Measurements from ENCODE around the gene AKT3. TPM values are rescaled to one million over a fixed set of nuclear protein-coding genes. Genes with fewer than 3 reads are reported as not detected.

AKT3 gene
- total RNA-seq, 1 experiment from 2014 or later, result 18.7 TPM

GRCh38 chr1:243493156-243494129 lies 356.6 kb downstream of the AKT3 start:
- H3K4me3 ChIP-seq (ENCODE audit: low read length), result no peak overlapping the region
- peaks cover 31% of the 10 kb centered on the region; the same call in 1 of the 2 replicates for H3K36me3 ChIP-seq (ENCODE audit: low read depth, low read length)
- no peaks in the 10 kb centered on the region for H4K20me1 ChIP-seq (ENCODE audit: low read length)
- H3K27ac ChIP-seq (ENCODE audit: low read length), result no peak overlapping the region
- TF ChIP-seq CTCF (conservative IDR thresholded peaks at IDR 0.05; ENCODE audit: low read depth, low read length), result no peak
- TF ChIP-seq EZH2 (IDR thresholded peaks at IDR 0.05; ENCODE audit: low read length, unreplicated experiment), result no peak
- intact Hi-C loops (cut with micrococcal nuclease), result no loop called here
- peaks cover 8% of the 10 kb centered on the region for H3K4me1 ChIP-seq (ENCODE audit: insufficient read depth, low read length)
- CTCF ChIA-PET, result no interaction called here
- H3F3A ChIP-seq (ENCODE audit: low read length, unreplicated experiment), result no peaks in the 10 kb centered on the region
- no peak overlapping the region for H3K9ac ChIP-seq (ENCODE audit: low read length)
- H3K27me3 ChIP-seq (ENCODE audit: low read length), result no peaks in the 10 kb centered on the region
- no peaks in the 10 kb centered on the region for H3K9me2 ChIP-seq (replicated peaks; ENCODE audit: low read length)
- ATAC-seq (no peak), DNase-seq (no peak)
- BruUV-seq (replicated peaks), result no TSS peak
- H2AFZ ChIP-seq (ENCODE audit: low read length), result no peak overlapping the region
- H3K79me2 ChIP-seq (ENCODE audit: low read length), result peaks cover 75% of the 10 kb centered on the region
- no peak overlapping the region for H3K4me2 ChIP-seq (ENCODE audit: low read length)
- no peaks in the 10 kb centered on the region for H3K9me3 ChIP-seq (ENCODE audit: low read length)
- POLR2A ChIA-PET (ENCODE audit: unreplicated experiment), result no interaction called here

GRCh38 chr1:243490748-243491686 lies 359.0 kb downstream of the AKT3 start:
- Histone ChIP-seq H3K9me3 (ENCODE audit: low read length) (no peaks in the 10 kb centered on the region), H3K79me2 (ENCODE audit: low read length) (peaks cover 69% of the 10 kb centered on the region), H3K4me1 (ENCODE audit: insufficient read depth, low read length) (peaks cover 9% of the 10 kb centered on the region), H3K9me2 (replicated peaks; ENCODE audit: low read length) (no peaks in the 10 kb centered on the region), H3K4me3 (ENCODE audit: low read length) (no peak overlapping the region), H3K4me2 (ENCODE audit: low read length) (no peak overlapping the region), H3K36me3 (ENCODE audit: low read depth, low read length) (peaks cover 31% of the 10 kb centered on the region; the same call in 1 of the 2 replicates), H3K27me3 (ENCODE audit: low read length) (no peaks in the 10 kb centered on the region), H3F3A (ENCODE audit: low read length, unreplicated experiment) (no peaks in the 10 kb centered on the region), H3K27ac (ENCODE audit: low read length) (no peak overlapping the region), H4K20me1 (ENCODE audit: low read length) (no peaks in the 10 kb centered on the region), H2AFZ (ENCODE audit: low read length) (no peak overlapping the region), H3K9ac (ENCODE audit: low read length) (no peak overlapping the region)
- no peak for TF ChIP-seq EZH2 (IDR thresholded peaks at IDR 0.05; ENCODE audit: low read length, unreplicated experiment)
- ATAC-seq, result no peak
- CTCF ChIA-PET, result no interaction called here
- BruUV-seq (replicated peaks), result no TSS peak
- DNase-seq, result no peak
- POLR2A ChIA-PET (ENCODE audit: unreplicated experiment), result no interaction called here
- intact Hi-C loops (cut with micrococcal nuclease), result no loop called here

GRCh38 chr1:243489681-243490546 lies 360.1 kb downstream of the AKT3 start:
- CTCF ChIA-PET, result no interaction called here
- Histone ChIP-seq H3K9ac (ENCODE audit: low read length) (no peak overlapping the region), H3K36me3 (ENCODE audit: low read depth, low read length) (peaks cover 28% of the 10 kb centered on the region; the same call in 1 of the 2 replicates), H3K9me3 (ENCODE audit: low read length) (no peaks in the 10 kb centered on the region), H3K27me3 (ENCODE audit: low read length) (no peaks in the 10 kb centered on the region), H3K4me3 (ENCODE audit: low read length) (no peak overlapping the region), H3K4me1 (ENCODE audit: insufficient read depth, low read length) (peaks cover 9% of the 10 kb centered on the region), H4K20me1 (ENCODE audit: low read length) (no peaks in the 10 kb centered on the region), H2AFZ (ENCODE audit: low read length) (no peak overlapping the region), H3K79me2 (ENCODE audit: low read length) (peaks cover 61% of the 10 kb centered on the region), H3K9me2 (replicated peaks; ENCODE audit: low read length) (no peaks in the 10 kb centered on the region), H3F3A (ENCODE audit: low read length, unreplicated experiment) (no peaks in the 10 kb centered on the region), H3K4me2 (ENCODE audit: low read length) (no peak overlapping the region), H3K27ac (ENCODE audit: low read length) (no peak overlapping the region)
- intact Hi-C loops (cut with micrococcal nuclease), result loop anchor here (5.0 kb wide), 1 partner anchor 43 kb away; no protein-coding TSS in a partner anchor
- DNase-seq, result no peak
- no TSS peak for BruUV-seq (replicated peaks)
- TF ChIP-seq CTCF (conservative IDR thresholded peaks at IDR 0.05; ENCODE audit: low read depth, low read length) (no peak), EZH2phosphoT487 (IDR thresholded peaks at IDR 0.05; ENCODE audit: borderline replicate concordance, low read length) (no peak), EZH2 (IDR thresholded peaks at IDR 0.05; ENCODE audit: low read length, unreplicated experiment) (no peak)
- POLR2A ChIA-PET (ENCODE audit: unreplicated experiment), result no interaction called here
- no peak for ATAC-seq
